HL-60 (cell line): ENCODE results near the gene POLR2L.

Experiments used
- CTCF ChIP-seq: IDR thresholded peaks from one replicate; pipeline ENCODE4 v1.5.1; 2011; ENCODE audit warnings: low read length, control low read depth, inconsistent platforms; ENCODE audit not compliant: insufficient read depth
- GABPA ChIP-seq: IDR thresholded peaks from 2 replicates; pipeline ENCODE4 v1.6.1; 2012; ENCODE audit warnings: low read depth
- POLR2AphosphoS5 ChIP-seq: IDR thresholded peaks from 2 replicates; pipeline ENCODE4 v1.6.1; 2012; ENCODE audit warnings: low read depth
- REST ChIP-seq: IDR thresholded peaks from 2 replicates; pipeline ENCODE4 v1.6.1; 2012; ENCODE audit warnings: low read depth; ENCODE audit not compliant: insufficient replicate concordance
- SPI1 ChIP-seq: IDR thresholded peaks from 2 replicates; pipeline ENCODE4 v1.6.1; 2012; ENCODE audit warnings: low read depth, mild to moderate bottlenecking, borderline replicate concordance

DNA sequence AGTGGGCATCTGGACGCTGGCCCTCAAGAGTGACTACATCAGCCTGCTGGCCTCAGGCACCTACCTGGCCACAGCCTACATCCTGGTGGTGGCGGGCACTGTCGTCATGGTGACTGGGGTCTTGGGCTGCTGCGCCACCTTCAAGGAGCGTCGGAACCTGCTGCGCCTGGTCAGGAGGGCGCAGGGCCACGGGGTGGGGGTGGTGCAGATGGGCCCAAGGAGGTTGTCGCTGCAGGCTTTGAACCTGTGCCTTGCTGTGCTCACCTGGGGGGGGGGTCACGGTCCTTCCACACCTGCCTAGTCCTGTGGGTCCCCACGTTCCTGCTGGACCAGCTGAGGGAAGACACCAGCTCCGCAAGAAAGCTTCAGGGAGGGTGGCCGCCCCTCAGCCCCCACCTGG lies 6.1 kb downstream of the POLR2L start:
- no peak for TF ChIP-seq CTCF
- no peak for TF ChIP-seq POLR2AphosphoS5
- no peak for TF ChIP-seq SPI1
- TF ChIP-seq GABPA, result no peak
- TF ChIP-seq REST, result no peak
